Activated B cell treated with CpG ODN at 0.5 μM for 24 hours (primary cell): ENCODE data around the gene SIX3. TPM values are rescaled to one million over a fixed set of nuclear protein-coding genes. Genes with fewer than 3 reads are reported as not detected.

ENCODE experiments used
- ATAC-seq: fragments of 200-7000 bp; cut with Tn5 transposase; one replicate; pipeline ENCODE4 v1.10.0; 2021; ENCODE audit warnings: low read depth, mild to moderate bottlenecking, moderate library complexity
- CTCF ChIA-PET: fragments of 350-600 bp; sonication (Branson Sonifier 250); formaldehyde crosslinking; loops from one replicate; lab custom pipeline; 2021; ENCODE audit warnings: antibody characterized with exemption; lab: Charles Lee
- POLR2A ChIA-PET: fragments of 350-600 bp; sonication (Branson Sonifier 250); formaldehyde crosslinking; loops from one replicate; lab custom pipeline; 2021; ENCODE audit warnings: antibody characterized with exemption; lab: Charles Lee
- DNase-seq: peaks from one replicate; pipeline ENCODE4 v3.0.0; 2022
- H3K27ac Mint-ChIP-seq: one replicate; pipeline ENCODE4 v1.8.0; 2020; ENCODE audit warnings: mixed read lengths
- H3K27me3 Mint-ChIP-seq: one replicate; pipeline ENCODE4 v1.8.0; 2021; ENCODE audit warnings: mixed read lengths
- H3K36me3 Mint-ChIP-seq: one replicate; pipeline ENCODE4 v1.8.0; 2021; ENCODE audit warnings: low read depth, mixed read lengths
- H3K4me1 Mint-ChIP-seq: one replicate; pipeline ENCODE4 v1.8.0; 2021; ENCODE audit warnings: mixed read lengths
- H3K4me3 Mint-ChIP-seq: one replicate; pipeline ENCODE4 v1.8.0; 2020; ENCODE audit warnings: mild to moderate bottlenecking, mixed read lengths
- H3K9me3 Mint-ChIP-seq: one replicate; pipeline ENCODE4 v1.8.0; 2020; ENCODE audit warnings: mixed read lengths
- intact Hi-C: fragments of 100-400 bp; cut with micrococcal nuclease; formaldehyde crosslinking; loops from one replicate; pipeline ENCODE4 v1.15.1; 2024
- total RNA-seq: library from RNA; stranded (reverse); gene quantifications from 2 replicates; pipeline ENCODE4 v1.2.3, GENCODE V29; 2022
- TF ChIP-seq, protein P1 (sequence below): fragments of 200-600 bp; IDR thresholded peaks from one replicate; pipeline ENCODE4 v1.8.0; 2022; ENCODE audit warnings: antibody characterized with exemption, mild to moderate bottlenecking

Gene SIX3
- total RNA-seq, 1 donor from 2014 or later = not detected

DNA sequence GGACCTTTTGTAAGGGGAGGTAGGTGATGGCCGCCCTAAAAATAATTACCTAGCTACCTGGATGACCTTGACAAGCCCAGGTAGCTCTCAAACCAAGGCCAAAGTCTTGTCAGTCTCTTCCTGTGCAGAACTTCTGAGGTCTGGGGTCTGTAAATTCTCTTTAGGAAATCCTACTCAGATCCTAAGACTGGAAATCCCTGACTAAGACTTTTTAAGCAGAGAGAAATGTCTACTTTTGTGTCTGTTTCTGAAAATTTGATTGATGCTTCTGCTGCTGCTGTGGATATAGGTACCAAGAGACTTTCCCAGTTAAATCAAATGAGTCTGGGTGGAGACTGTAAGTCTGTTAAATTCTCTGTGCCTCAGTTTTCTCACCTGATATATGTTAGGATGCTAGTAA, 36.9 kb upstream of the SIX3 start:
- ChIA-PET POLR2A (no interaction called here), CTCF (no interaction called here)
- ATAC-seq (no peak), DNase-seq (no peak)
- TF ChIP-seq, protein P1, sequence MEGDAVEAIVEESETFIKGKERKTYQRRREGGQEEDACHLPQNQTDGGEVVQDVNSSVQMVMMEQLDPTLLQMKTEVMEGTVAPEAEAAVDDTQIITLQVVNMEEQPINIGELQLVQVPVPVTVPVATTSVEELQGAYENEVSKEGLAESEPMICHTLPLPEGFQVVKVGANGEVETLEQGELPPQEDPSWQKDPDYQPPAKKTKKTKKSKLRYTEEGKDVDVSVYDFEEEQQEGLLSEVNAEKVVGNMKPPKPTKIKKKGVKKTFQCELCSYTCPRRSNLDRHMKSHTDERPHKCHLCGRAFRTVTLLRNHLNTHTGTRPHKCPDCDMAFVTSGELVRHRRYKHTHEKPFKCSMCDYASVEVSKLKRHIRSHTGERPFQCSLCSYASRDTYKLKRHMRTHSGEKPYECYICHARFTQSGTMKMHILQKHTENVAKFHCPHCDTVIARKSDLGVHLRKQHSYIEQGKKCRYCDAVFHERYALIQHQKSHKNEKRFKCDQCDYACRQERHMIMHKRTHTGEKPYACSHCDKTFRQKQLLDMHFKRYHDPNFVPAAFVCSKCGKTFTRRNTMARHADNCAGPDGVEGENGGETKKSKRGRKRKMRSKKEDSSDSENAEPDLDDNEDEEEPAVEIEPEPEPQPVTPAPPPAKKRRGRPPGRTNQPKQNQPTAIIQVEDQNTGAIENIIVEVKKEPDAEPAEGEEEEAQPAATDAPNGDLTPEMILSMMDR = no peak
- Mint-ChIP-seq H3K4me1 (no peaks in the 10 kb centered on the region), H3K27ac (no peak overlapping the region), H3K36me3 (no peaks in the 10 kb centered on the region), H3K27me3 (peaks cover 30% of the 10 kb centered on the region), H3K4me3 (no peak overlapping the region), H3K9me3 (no peaks in the 10 kb centered on the region)
- intact Hi-C loops = no loop called here

DNA sequence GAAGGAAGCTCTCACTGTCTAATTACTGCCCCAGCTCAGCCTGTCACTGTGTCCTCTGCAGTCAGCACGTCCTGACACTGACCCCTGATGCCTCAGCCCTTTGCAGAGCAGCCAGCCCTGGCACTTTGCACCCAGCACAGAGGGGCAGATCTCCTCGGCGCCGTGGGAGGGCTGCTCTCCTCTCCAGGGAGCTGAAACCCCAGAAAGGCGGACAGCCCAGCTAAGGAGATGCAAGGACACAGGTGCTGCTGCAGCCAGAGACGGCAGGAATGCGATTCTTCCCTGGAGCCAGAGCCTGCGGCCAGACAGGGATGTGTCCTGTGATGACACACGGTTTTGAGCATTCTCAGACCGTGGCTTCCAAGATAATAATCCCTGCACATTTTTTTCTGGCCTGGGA, 34.5 kb upstream of the SIX3 start:
- POLR2A ChIA-PET = no interaction called here
- Mint-ChIP-seq H3K36me3 (peaks cover 4% of the 10 kb centered on the region), H3K9me3 (peaks cover 13% of the 10 kb centered on the region)

DNA sequence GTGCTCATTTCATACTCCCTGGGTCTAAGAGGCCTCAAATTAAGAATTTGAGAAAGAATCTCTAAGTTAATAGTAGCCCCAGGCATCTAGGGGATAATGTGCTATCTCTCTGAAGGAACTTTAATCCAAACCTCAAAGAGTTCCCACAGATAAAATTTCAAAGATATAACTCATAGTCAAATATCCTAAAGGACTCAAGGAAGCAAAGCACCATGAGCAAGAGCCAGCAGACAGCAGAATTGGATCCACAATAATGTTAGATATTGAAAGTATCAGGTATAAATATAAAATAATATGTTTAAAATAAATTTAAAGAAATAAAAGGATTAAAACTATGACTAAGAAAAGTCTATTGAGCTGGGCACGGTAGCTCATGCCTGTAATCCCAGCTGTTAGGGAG, 31.7 kb upstream of the SIX3 start:
- ChIA-PET CTCF (no interaction called here), POLR2A (no interaction called here)
- TF ChIP-seq, protein P1 = no peak
- no peak overlapping the region for H3K4me3 Mint-ChIP-seq
- peaks cover 4% of the 10 kb centered on the region for H3K36me3 Mint-ChIP-seq
- H3K9me3 Mint-ChIP-seq = peaks cover 15% of the 10 kb centered on the region
- H3K27ac Mint-ChIP-seq = no peak overlapping the region
- DNase-seq (no peak), ATAC-seq (no peak)
- intact Hi-C loops = no loop called here
- peaks cover 25% of the 10 kb centered on the region for H3K27me3 Mint-ChIP-seq
- no peaks in the 10 kb centered on the region for H3K4me1 Mint-ChIP-seq

More for the DNA sequence above, 34.5 kb upstream of the SIX3 start:
- Mint-ChIP-seq H3K4me1 (no peaks in the 10 kb centered on the region), H3K27ac (no peak overlapping the region), H3K27me3 (peaks cover 24% of the 10 kb centered on the region), H3K4me3 (no peak overlapping the region)
- ATAC-seq (no peak), DNase-seq (no peak)
- intact Hi-C loops = no loop called here
- CTCF ChIA-PET = no interaction called here
- TF ChIP-seq, protein P1 = no peak

DNA sequence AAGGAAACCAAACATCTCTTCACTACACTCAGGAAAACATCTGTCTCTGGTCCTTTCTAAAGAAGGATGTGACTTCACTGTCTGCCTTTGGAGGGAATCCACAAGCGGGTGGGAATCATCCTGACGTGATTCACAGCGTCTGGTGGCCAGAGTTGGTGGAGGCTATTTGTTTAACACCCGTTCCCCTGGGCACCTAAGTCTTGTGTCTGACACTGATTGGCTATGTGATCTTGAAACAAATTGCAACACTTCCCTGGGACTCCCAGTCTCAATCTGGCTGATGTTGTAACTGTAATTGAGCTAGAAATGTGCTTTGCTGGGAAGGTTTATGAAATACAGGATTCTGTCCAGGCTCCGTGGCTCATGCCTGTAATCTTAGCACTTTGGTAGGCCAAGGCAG, 28.8 kb upstream of the SIX3 start:
- ChIA-PET CTCF (no interaction called here), POLR2A (no interaction called here)
- Mint-ChIP-seq H3K4me3 (no peak overlapping the region), H3K36me3 (peaks cover 4% of the 10 kb centered on the region), H3K27me3 (peaks cover 17% of the 10 kb centered on the region), H3K9me3 (peaks cover 15% of the 10 kb centered on the region), H3K4me1 (no peaks in the 10 kb centered on the region), H3K27ac (no peak overlapping the region)
- TF ChIP-seq, protein P1 = no peak
- DNase-seq = no peak
- ATAC-seq = no peak
- intact Hi-C loops = no loop called here

DNA sequence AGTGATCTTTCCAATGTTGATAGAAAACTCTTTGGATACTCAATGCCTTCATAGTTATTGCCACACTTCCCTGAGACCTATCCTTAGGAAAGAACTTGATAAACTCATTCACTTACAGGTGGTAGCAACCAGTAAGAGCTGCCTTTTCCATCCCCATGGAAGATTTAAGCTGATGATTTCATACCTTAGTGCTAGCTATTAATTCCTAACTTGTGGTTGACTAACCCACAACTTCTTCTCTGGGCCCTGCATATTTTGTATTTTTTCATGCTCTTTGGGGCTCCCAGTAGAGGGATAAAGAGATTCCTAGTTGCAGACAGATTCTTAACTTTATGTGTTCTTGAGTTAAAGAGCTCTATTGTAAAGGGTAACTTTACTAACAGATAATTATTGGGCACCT, 25.2 kb upstream of the SIX3 start:
- no peaks in the 10 kb centered on the region for H3K4me1 Mint-ChIP-seq
- H3K4me3 Mint-ChIP-seq = no peak overlapping the region
- H3K36me3 Mint-ChIP-seq = no peaks in the 10 kb centered on the region
- intact Hi-C loops = no loop called here
- peaks cover 37% of the 10 kb centered on the region for H3K27me3 Mint-ChIP-seq
- DNase-seq = no peak
- no peak for ATAC-seq
- TF ChIP-seq, protein P1 = no peak
- H3K9me3 Mint-ChIP-seq = peaks cover 4% of the 10 kb centered on the region
- ChIA-PET POLR2A (no interaction called here), CTCF (interaction anchor here (0.8 kb wide), 1 partner anchor 9 kb away, joined by 3 read pairs; no protein-coding TSS in a partner anchor)
- no peak overlapping the region for H3K27ac Mint-ChIP-seq
